ENCODE results near the gene PDE8A.

The PDE8A gene

GRCh38 chr15:85044251-85044853, 62.7 kb downstream of the PDE8A start:
- peak; percentile 88 for TF ChIP-seq CTCF (conservative IDR thresholded peaks at IDR 0.05)
- no peak overlapping the region for H3K27ac ChIP-seq

GRCh38 chr15:85044894-85045293, 63.2 kb downstream of the PDE8A start:
- H3K27ac ChIP-seq = no peak overlapping the region
- TF ChIP-seq CTCF (conservative IDR thresholded peaks at IDR 0.05) = no peak

- H3K27ac ChIP-seq = no peak overlapping the region
- no peak for TF ChIP-seq CTCF (conservative IDR thresholded peaks at IDR 0.05)
These were observed 64.0 kb downstream of the PDE8A start for GRCh38 chr15:85045615-85046014.

GRCh38 chr15:85047271-85047948, 65.8 kb downstream of the PDE8A start:
- no peak for TF ChIP-seq CTCF (conservative IDR thresholded peaks at IDR 0.05)
- H3K27ac ChIP-seq = peak overlapping the region; percentile 38; the same call in 1 of the 2 replicates

GRCh38 chr15:85048430-85048829, 66.8 kb downstream of the PDE8A start:
- no peak for TF ChIP-seq CTCF (conservative IDR thresholded peaks at IDR 0.05)
- peak overlapping the region; percentile 38; the same call in 1 of the 2 replicates for H3K27ac ChIP-seq

- H3K27ac ChIP-seq = no peak overlapping the region
- no peak for TF ChIP-seq CTCF (conservative IDR thresholded peaks at IDR 0.05)
These were observed 68.1 kb downstream of the PDE8A start for GRCh38 chr15:85049805-85050204.

GRCh38 chr15:85059734-85060133, 78.1 kb downstream of the PDE8A start:
- no peak for TF ChIP-seq CTCF (conservative IDR thresholded peaks at IDR 0.05)
- H3K27ac ChIP-seq = no peak overlapping the region
